Measurements from ENCODE around the gene NEK9. TPM values are rescaled to one million over a fixed set of nuclear protein-coding genes. Genes with fewer than 3 reads are reported as not detected.
"Not testable (repeated sequence)": the region's sequence is repeated elsewhere in the genome, so short reads cannot be mapped to it uniquely, and the experiment has no call there.

Gene NEK9
- total RNA-seq, 1 donor from 2014 or later: 109 TPM

- DNase-seq (no peak), ATAC-seq (ENCODE audit: poor library complexity) (no peak)
- intact Hi-C loops (cut with DNase I): loop anchor here (10.0 kb wide), 1 partner anchor 138 kb away; no protein-coding TSS in a partner anchor
These were observed 43.6 kb downstream of the NEK9 start for GRCh38 chr14:75083271-75083670.

- DNase-seq (no peak), ATAC-seq (ENCODE audit: poor library complexity) (no peak)
- intact Hi-C loops (cut with DNase I): loop anchor here (10.0 kb wide), 1 partner anchor 137 kb away; no protein-coding TSS in a partner anchor
These were observed 45.1 kb downstream of the NEK9 start for GRCh38 chr14:75081660-75082229.

- intact Hi-C loops (cut with DNase I): no loop called here
- DNase-seq: no peak
- no peak for ATAC-seq (ENCODE audit: poor library complexity)
These were observed 47.3 kb downstream of the NEK9 start for GRCh38 chr14:75079521-75079920.

- DNase-seq (no peak), ATAC-seq (ENCODE audit: poor library complexity) (no peak)
- intact Hi-C loops (cut with DNase I): no loop called here
These were observed 49.1 kb downstream of the NEK9 start for GRCh38 chr14:75077794-75078193.

- intact Hi-C loops (cut with DNase I): no loop called here
- no peak for ATAC-seq (ENCODE audit: poor library complexity)
- DNase-seq: no peak
These were observed 56.5 kb downstream of the NEK9 start for GRCh38 chr14:75070383-75070782.

GRCh38 chr14:75069811-75070145 is 57.1 kb downstream of the NEK9 start:
- intact Hi-C loops (cut with DNase I): no loop called here
- peak; percentile 10 for ATAC-seq (ENCODE audit: poor library complexity)

GRCh38 chr14:75069121-75069810 is 57.6 kb downstream of the NEK9 start, which contains the start of gene ZC2HC1C:
Gene ZC2HC1C, plus strand, starts transcription at chr14:75069641. Its CDS starts 933 bp downstream, at chr14:75070574.
- intact Hi-C loops (cut with DNase I): no loop called here
- ATAC-seq (ENCODE audit: poor library complexity): peak; percentile 96
- DNase-seq: peak; percentile 98

More at GRCh38 chr14:75069811-75070145, 57.1 kb downstream of the NEK9 start:
- no peak for DNase-seq

GRCh38 chr14:75068294-75069120 is 58.3 kb downstream of the NEK9 start:
- DNase-seq (no peak), ATAC-seq (ENCODE audit: poor library complexity) (peak; percentile 0)
- intact Hi-C loops (cut with DNase I): no loop called here

GRCh38 chr14:75067765-75068164 is 59.1 kb downstream of the NEK9 start:
- intact Hi-C loops (cut with DNase I); DNase-seq; ATAC-seq (ENCODE audit: poor library complexity): not testable (repeated sequence)

- ATAC-seq (ENCODE audit: poor library complexity) (no peak), DNase-seq (no peak)
- intact Hi-C loops (cut with DNase I): no loop called here
These were observed 59.6 kb downstream of the NEK9 start for GRCh38 chr14:75067212-75067611.

GRCh38 chr14:75066691-75067090 is 60.2 kb downstream of the NEK9 start:
- DNase-seq (no peak), ATAC-seq (ENCODE audit: poor library complexity) (no peak)
- intact Hi-C loops (cut with DNase I): no loop called here

- intact Hi-C loops (cut with DNase I): no loop called here
- DNase-seq: no peak
- ATAC-seq (ENCODE audit: poor library complexity): no peak
These were observed 62.7 kb downstream of the NEK9 start for GRCh38 chr14:75064205-75064567.

GRCh38 chr14:75063491-75064204 is 63.2 kb downstream of the NEK9 start, which contains the start of gene ACYP1:
Gene ACYP1, minus strand, starts transcription at chr14:75064024. Its CDS starts 471 bp downstream, at chr14:75063553.
- intact Hi-C loops (cut with DNase I): no loop called here
- DNase-seq (peak; percentile 96), ATAC-seq (ENCODE audit: poor library complexity) (peak; percentile 95)

GRCh38 chr14:75063013-75063412 is 63.8 kb downstream of the NEK9 start:
- DNase-seq (no peak), ATAC-seq (ENCODE audit: poor library complexity) (no peak)
- intact Hi-C loops (cut with DNase I): no loop called here

- intact Hi-C loops (cut with DNase I): no loop called here
- ATAC-seq (ENCODE audit: poor library complexity): no peak
These were observed 66.4 kb downstream of the NEK9 start for GRCh38 chr14:75060420-75060819.

GRCh38 chr14:75059642-75060041 is 67.2 kb downstream of the NEK9 start:
- intact Hi-C loops (cut with DNase I): no loop called here
- ATAC-seq (ENCODE audit: poor library complexity): no peak
- no peak for DNase-seq

More at GRCh38 chr14:75060420-75060819, 66.4 kb downstream of the NEK9 start:
- DNase-seq: no peak

- DNase-seq: no peak
- intact Hi-C loops (cut with DNase I): no loop called here
- ATAC-seq (ENCODE audit: poor library complexity): no peak
These were observed 72.4 kb downstream of the NEK9 start for GRCh38 chr14:75054421-75054820.

GRCh38 chr14:75053396-75054291 is 73.2 kb downstream of the NEK9 start:
- intact Hi-C loops (cut with DNase I): no loop called here
- no peak for DNase-seq
- no peak for ATAC-seq (ENCODE audit: poor library complexity)
